Cardiac septum (tissue), 1 donor: ENCODE measurements around the gene TMEM178B. TPM values are rescaled to one million over a fixed set of nuclear protein-coding genes. Genes with fewer than 3 reads are reported as not detected.

Source experiments
- DNase-seq: peaks from one replicate; pipeline ENCODE4 v3.0.0-alpha.2; 2020; ENCODE audit warnings: low spot score
- intact Hi-C: fragments of 100-400 bp; cut with DNase I; formaldehyde crosslinking; loops from one replicate; pipeline ENCODE4 v1.14.0; 2022
- total RNA-seq: library from RNA; stranded (reverse); fragmentation: NEBNext Ultra II Directional; extraction: Animal tissue kit (Norgen Biotek cat#: 25700); gene quantifications from one replicate; pipeline ENCODE4 v1.2.1, GENCODE V29; 2021
- donor health status: DM: no; HTN: no; CAD: no.

The TMEM178B gene
- total RNA-seq, 1 donor from 2014 or later = 15.2 TPM

DNA sequence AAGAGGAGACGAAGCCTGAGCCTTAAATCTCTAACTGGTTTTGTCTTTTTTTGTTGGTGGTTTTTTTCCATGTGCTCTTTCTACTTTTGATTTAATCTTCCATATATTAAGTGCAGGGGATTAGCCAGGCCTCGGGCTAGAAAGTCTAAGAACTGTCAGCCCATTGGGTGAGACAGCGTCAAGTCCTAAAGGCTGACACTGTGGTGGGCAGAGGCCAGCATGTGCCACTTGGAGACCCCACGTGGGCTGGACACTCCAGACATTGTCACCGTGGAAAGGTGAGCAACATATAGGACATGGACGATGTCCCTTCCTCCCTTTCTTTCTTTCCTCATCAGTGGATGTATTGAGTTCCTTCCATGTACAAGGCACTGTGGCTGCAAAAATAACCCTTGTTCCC lies 129.3 kb downstream of the TMEM178B start:
- DNase-seq = no peak
- intact Hi-C loops = no loop called here

DNA sequence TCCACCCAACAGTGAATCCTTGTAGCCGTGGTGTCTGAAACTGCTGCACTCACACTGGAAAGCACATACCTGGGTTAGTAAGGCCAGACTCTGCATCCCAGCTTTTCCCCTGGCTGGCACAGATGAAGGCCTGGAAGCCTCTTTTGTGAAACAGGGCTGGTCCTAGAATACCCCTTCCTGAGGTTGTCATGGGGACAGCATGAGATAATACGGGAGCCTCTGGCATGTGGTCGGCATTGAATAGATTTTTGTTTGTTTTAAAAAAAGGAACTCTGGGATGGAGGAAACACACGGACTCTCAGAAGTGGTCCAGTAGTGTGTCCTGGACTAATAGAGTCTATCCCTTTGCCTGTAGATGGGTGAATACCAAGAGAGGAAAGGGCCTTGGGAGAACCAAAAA lies 129.7 kb downstream of the TMEM178B start:
- DNase-seq = no peak
- intact Hi-C loops = no loop called here

- DNase-seq = no peak
- intact Hi-C loops = no loop called here
Observed at GRCh38 chr7:141207661-141208060, 133.8 kb downstream of the TMEM178B start.

DNA sequence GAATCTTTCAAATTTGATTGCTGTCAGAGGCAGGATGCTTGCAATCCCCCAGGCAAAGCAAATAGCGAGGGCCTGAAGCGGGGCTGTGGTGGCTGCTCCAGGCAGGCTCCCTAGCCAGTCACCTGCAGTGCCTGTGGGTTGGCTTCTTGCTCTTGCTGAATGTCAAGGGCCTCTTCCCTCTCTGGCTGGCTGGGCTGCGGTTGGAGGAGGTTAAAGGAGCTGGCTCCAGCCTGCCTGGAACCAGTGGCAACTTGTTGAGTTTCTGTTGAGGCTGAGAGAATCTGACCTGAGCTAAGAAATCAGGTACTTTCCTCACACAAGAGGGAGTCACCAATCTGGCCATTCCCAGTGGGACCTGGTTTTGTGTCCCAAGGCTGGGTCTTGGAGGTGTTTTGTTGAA lies 134.7 kb downstream of the TMEM178B start:
- intact Hi-C loops = no loop called here
- no peak for DNase-seq

GRCh38 chr7:141209454-141209853 lies 135.6 kb downstream of the TMEM178B start:
- DNase-seq = no peak
- intact Hi-C loops = no loop called here

DNA sequence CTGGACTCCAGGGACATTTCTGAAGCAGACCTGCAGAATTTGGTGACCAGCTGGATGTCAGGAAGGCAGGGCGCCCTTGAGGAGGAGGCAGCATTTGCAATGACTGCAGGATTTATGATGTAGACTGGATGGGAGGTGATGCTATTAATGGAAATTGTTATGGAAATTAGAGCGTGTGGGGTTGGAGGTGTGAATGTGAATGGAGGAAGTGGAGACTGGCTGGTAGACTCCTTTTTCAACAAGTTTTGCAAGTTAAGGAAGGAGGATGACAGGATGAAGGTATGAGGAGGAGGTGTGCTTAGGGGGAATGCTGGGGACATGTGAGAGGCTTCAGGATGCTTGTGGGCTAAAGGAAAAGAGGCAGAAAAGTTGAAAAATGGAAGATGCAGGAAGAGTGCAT lies 137.0 kb downstream of the TMEM178B start:
- intact Hi-C loops = loop anchor here (10.0 kb wide), 1 partner anchor 136 kb away; the partner anchor contains the start of gene TMEM178B
- no peak for DNase-seq

DNA sequence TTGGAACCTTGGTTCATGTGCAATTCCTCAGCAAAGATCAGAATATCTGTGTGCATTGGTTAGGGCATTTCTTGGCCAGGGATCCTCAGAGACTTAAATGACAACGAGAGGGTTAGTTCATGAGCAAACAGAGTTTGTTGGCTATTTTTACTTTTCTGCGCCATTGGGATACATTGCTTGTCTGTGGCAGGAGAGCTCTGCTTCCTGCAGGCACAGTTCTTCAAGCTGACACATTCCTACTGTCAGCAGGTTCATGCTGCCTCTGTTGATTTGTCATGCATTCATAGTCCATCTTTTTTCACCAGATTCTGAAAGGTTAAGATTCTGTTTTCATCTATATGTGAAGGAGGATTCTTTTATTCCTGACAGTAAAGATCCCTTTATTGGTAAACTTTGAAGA lies 139.4 kb downstream of the TMEM178B start:
- intact Hi-C loops = loop anchor here (10.0 kb wide), 1 partner anchor 138 kb away; the partner anchor contains the start of gene TMEM178B
- no peak for DNase-seq

- intact Hi-C loops = loop anchor here (10.0 kb wide), 1 partner anchor 143 kb away; the partner anchor contains the start of gene TMEM178B
Observed at GRCh38 chr7:141217938-141218337, 144.1 kb downstream of the TMEM178B start.

DNA sequence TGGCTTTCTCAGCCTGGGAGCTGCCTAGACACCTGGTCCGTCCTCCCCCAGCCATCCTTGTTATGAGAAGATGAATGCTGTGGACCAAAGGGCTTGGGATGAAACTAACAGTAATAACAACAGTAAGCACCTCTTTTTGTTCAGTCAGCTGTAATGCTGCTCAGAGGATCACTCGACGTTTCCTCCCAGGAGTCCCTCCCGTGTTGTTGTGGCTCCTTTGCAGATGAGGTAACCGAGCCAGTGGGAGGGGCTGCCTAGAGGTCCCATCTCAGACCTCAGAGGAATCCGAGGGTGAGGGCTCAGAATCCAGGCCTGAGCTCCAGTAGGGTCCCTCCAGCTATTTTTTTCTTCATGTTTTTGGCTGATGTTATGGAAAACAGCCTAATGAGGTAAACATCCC lies 145.1 kb downstream of the TMEM178B start:
- DNase-seq = no peak
- intact Hi-C loops = loop anchor here (10.0 kb wide), 1 partner anchor 144 kb away; the partner anchor contains the start of gene TMEM178B

More at GRCh38 chr7:141217938-141218337, 144.1 kb downstream of the TMEM178B start:
- no peak for DNase-seq

GRCh38 chr7:141220263-141220880 lies 146.5 kb downstream of the TMEM178B start:
- intact Hi-C loops = no loop called here
- DNase-seq = no peak

- DNase-seq = no peak
- intact Hi-C loops = no loop called here
Observed at GRCh38 chr7:141221007-141221612, 147.2 kb downstream of the TMEM178B start.

DNA sequence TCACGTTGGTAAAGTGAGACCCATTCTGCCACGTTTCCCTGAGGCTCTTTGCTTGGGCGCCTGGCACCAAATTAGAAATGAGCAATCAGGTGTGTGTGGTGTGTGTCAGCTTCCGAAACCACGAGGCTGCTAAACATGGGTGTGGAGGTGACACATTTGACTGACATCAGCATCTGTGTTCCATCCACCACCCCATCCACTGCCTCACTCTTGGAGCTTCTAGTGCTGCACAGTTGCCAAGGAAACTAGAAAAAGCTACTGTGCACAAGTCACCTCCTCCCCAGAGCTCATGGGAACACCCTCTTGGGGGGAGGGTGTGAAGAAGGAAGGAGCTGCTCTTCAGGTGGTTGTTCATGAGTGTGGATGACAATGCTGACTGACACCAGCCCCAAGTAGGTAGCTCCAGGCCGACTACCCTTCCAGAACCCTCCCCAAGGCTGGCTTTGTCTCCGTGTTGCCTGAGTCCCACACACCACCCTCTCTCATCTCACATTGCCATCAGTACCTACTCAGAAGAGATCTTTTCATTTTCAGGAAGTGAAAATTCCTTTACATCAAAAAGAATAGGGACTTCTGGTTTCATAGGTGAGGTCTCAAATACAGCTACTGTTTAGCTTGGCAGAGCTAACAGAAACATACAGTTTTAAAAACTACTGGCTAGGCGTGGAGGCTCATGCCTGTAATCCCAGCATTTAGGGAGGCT lies 152.2 kb downstream of the TMEM178B start:
- DNase-seq = no peak
- intact Hi-C loops = no loop called here

DNA sequence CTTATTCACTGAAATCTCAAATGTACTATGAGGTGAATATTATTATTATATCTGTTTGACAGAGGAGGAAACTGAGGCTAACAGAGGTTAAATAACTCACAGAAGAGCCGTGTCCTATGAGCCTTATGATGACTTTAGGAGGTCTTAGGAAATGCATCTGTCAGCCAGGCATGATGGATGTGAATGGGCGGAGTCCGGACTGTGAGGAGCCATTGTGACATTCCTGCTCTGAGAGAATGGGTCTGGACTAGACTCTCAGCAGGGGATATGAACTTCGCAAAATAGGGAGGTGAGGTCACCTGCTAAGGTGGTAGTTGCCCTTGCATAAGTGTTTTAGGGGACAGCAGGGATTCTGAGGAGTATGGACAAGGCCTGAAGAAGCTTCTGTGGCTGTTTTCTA lies 153.6 kb downstream of the TMEM178B start:
- no peak for DNase-seq
- intact Hi-C loops = no loop called here

DNA sequence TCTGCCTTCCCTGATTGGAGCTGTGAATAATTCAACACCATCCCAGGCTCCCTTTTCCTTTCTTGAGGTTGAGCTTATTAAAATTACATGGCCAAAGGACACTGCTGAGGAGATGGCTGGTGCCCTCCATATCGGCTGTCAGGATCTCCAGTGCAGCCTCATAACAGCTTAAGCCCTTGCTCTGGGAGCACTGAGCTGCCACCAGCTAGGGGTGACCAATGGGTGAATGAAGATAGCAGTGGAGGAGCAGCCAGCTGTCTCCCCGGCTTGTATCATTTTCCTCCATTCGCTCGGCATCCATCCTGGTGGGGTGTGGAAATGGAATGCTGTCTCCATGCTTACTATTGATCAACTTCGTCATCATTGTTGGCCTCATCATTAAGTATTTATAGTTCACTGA lies 154.6 kb downstream of the TMEM178B start:
- intact Hi-C loops = no loop called here

DNA sequence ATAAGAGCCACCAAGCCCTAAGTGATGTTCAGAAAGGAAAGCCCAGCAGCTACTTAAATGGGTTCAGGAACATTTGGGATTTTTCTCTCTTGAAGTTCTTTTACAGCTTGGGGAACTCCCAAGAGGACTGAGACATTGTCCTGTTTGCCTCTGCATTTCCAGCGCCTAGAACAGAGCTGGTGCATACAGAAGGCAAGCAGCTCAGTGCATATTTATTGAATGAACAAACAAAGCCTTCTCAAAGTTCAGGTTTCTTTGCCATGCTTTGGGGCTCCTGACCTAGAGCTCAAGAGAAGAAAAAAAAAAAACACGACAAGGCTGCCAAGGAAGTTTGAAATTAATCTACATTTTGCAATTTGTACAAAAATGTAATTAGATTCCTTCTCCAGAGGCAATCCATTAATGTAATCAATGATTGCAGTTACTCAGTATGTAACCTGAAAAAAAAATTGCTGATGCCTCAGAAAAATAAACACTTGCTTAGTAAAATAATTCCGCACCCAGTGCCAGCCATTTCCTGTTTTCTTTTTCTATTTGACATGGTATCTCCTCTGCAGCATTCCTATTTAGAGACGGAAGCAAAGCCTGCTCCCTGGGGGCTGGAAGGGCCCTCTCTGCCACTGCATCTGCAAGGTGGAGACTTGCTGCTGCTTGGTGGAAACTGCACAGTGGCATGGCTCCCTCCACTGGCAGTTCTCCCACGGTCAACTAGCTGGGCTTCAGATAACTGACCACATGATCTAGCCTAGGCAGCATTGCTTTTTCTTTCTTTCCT lies 157.3 kb downstream of the TMEM178B start:
- intact Hi-C loops = loop anchor here (5.0 kb wide), 1 partner anchor 214 kb away; no protein-coding TSS in a partner anchor
- DNase-seq = no peak

More for the DNA sequence above, 154.6 kb downstream of the TMEM178B start:
- DNase-seq = no peak

- DNase-seq = no peak
- intact Hi-C loops = loop anchor here (5.0 kb wide), 1 partner anchor 215 kb away; no protein-coding TSS in a partner anchor
Observed at GRCh38 chr7:141232286-141233051, 158.6 kb downstream of the TMEM178B start.

DNA sequence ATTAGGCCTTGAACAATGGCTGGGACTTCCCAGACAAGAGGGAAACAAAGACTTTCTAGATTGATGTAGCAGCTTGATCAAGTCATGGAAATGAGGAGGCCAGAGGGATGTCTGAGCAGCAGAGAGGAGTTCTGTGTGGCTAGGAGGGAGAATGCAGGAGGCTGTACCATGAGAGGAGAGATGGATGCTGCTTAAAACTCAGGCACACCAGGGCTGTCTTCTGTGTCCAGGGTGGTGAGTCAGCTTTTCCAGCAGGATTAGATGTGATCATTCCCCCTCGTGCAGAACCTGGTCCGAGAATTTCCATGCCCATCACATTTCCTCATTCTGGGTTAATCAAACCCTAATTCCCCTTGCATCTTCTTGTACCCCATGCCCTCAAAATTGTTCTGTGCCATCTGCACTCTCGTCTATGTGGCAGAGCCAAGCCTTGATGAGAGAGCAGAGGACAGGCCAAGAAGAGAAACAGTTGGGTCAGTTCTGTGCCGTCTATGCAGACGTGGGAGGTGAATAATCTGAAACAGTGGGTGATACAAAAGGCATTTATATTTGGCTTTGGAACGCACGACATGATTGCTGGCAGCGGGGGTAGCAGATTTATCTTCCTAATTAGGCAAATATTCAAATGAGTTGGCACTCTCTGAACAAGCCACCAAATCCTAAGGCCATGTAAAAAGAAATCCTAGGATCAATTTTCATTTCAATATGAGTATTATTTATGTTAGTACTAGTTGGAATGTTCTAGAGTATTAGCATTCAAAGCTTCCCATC lies 160.7 kb downstream of the TMEM178B start:
- no peak for DNase-seq
- intact Hi-C loops = loop anchor here (5.0 kb wide), 1 partner anchor 217 kb away; no protein-coding TSS in a partner anchor

DNA sequence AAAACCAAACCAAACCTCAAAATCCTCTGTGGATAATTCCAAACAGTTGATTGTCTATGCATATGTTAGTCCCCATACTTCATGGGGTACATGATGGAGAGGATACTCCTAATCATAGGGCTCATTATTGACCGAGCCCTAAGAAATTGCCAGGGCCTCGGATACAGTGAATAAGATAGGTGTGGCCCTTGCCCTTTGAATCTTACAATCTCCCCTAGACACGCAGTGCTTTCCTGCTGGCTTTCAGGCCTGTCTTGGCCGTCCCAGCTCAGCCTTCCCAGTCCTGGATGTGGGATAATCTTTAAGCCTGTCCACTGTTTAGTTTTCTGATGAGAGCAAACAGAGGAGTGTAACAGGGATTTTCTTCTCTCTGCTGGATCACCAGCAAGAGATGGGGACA lies 161.8 kb downstream of the TMEM178B start:
- no peak for DNase-seq
- intact Hi-C loops = no loop called here
